CD4-positive, CD25-positive, alpha-beta regulatory T cell (primary cell): ENCODE results near the gene CAMTA1. TPM values are rescaled to one million over a fixed set of nuclear protein-coding genes. Genes with fewer than 3 reads are reported as not detected.

Experiments
- ATAC-seq, 2 donors: fragments of 150-1000 bp; cut with Tn5 transposase; one replicate each; pipeline ENCODE4 v1.10.0; 2021; ENCODE audit warnings: low read depth in 2 of 2, moderate number of reproducible peaks in 2 of 2, moderate library complexity in 1 of 2
- DNase-seq, 3 donors: peaks; one replicate each; pipeline versions ENCODE4 v3.0.0 to v3.0.0-alpha.2; 2012 to 2022; ENCODE audit warnings: mixed read lengths in 1 of 3
- H3K27ac ChIP-seq: one replicate; pipeline ENCODE4 v1.7.0; 2013; ENCODE audit warnings: mild to moderate bottlenecking, low read length; ENCODE audit not compliant: insufficient read depth, poor library complexity, severe bottlenecking
- H3K27me3 ChIP-seq: one replicate; pipeline ENCODE4 v1.7.0; 2013; ENCODE audit warnings: low read length; ENCODE audit not compliant: control insufficient read depth, insufficient read depth
- H3K36me3 ChIP-seq: one replicate; pipeline ENCODE4 v1.7.0; 2013; ENCODE audit warnings: mild to moderate bottlenecking, low read length, moderate library complexity; ENCODE audit not compliant: control insufficient read depth, insufficient read depth
- H3K4me1 ChIP-seq: 2 replicates; pipeline ENCODE4 v1.7.0; 2013; ENCODE audit warnings: mild to moderate bottlenecking, low read length; ENCODE audit not compliant: insufficient read depth, control insufficient read depth, poor library complexity, severe bottlenecking
- H3K4me3 ChIP-seq: one replicate; pipeline ENCODE4 v1.7.0; 2013; ENCODE audit warnings: low read depth, mild to moderate bottlenecking, low read length, moderate library complexity
- H3K9me3 ChIP-seq, 2 experiments: 1 replicate in 1 of 2; 2 replicates in 1 of 2; pipeline ENCODE4 v1.7.0; 2013; ENCODE audit warnings: low read length in 2 of 2, mild to moderate bottlenecking in 1 of 2, moderate library complexity in 1 of 2; ENCODE audit not compliant: control insufficient read depth in 2 of 2
- H3K27ac Mint-ChIP-seq, 3 donors: one replicate each; pipeline ENCODE4 v1.8.0; 2020 to 2022; ENCODE audit warnings: mild to moderate bottlenecking in 3 of 3, mixed read lengths in 3 of 3, moderate library complexity in 2 of 3
- H3K27me3 Mint-ChIP-seq: one replicate; pipeline ENCODE4 v1.8.0; 2022; ENCODE audit warnings: mild to moderate bottlenecking, mixed read lengths
- H3K36me3 Mint-ChIP-seq: one replicate; pipeline ENCODE4 v1.8.0; 2020; ENCODE audit warnings: mixed read lengths
- H3K4me1 Mint-ChIP-seq, 4 donors: one replicate each; pipeline ENCODE4 v1.8.0; 2020 to 2022; ENCODE audit warnings: mixed read lengths in 4 of 4, mild to moderate bottlenecking in 1 of 4
- H3K4me3 Mint-ChIP-seq, 4 donors: one replicate each; pipeline ENCODE4 v1.8.0; 2020 to 2022; ENCODE audit warnings: mild to moderate bottlenecking in 4 of 4, mixed read lengths in 4 of 4, moderate library complexity in 3 of 4
- H3K9me3 Mint-ChIP-seq, 7 donors: one replicate each; pipeline ENCODE4 v1.8.0; 2020 to 2022; ENCODE audit warnings: mixed read lengths in 7 of 7, mild to moderate bottlenecking in 3 of 7, moderate library complexity in 2 of 7
- polyA plus RNA-seq, 4 donors: library from polyadenylated mRNA; unstranded; fragments of 300-500 nt; fragmentation: Illumina TruSeq; gene quantifications; one replicate each; pipeline ENCODE4 v1.2.3, GENCODE V29; 2021
- total RNA-seq: library from RNA; stranded (reverse); gene quantifications from one replicate; pipeline ENCODE4 v1.2.3, GENCODE V29; 2022

The CAMTA1 gene
- total and polyA plus RNA-seq, 5 donors from 2014 or later: 48.8 to 112 (median 80.0) TPM

DNA sequence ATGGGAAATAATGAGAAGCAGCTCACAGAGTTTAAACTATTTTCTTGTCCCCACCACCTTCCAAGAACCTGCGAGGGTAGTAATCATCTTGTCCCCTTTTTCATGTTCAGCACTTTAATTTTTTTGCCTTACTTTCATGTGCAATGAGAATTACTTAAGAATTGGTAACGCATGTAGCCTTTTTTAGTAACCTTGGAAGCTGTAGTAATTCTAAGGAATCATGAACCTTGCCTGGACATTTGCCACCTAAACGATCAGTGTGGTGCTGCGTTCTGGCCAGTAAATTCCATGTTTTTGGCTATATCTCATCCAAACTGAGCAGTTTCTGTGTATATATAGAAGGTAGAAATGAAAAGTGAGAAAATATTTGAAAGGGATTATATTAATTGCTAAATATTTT lies 981.9 kb downstream of the CAMTA1 start:
- peaks cover 22% of the 10 kb centered on the region for H3K27me3 Mint-ChIP-seq
- H3K36me3 Mint-ChIP-seq: peaks cover 2% of the 10 kb centered on the region
- H3K27ac Mint-ChIP-seq: no peak overlapping the region
- no peak overlapping the region for H3K4me3 ChIP-seq
- no peak overlapping the region for H3K27ac ChIP-seq
- H3K4me1 Mint-ChIP-seq: peaks cover 6 to 13% (median 8%) of the 10 kb centered on the region in 4 donors
- H3K9me3 ChIP-seq: no peaks in the 10 kb centered on the region
- no peak for ATAC-seq
- H3K9me3 Mint-ChIP-seq: no peaks in the 10 kb centered on the region
- H3K36me3 ChIP-seq: no peaks in the 10 kb centered on the region
- H3K27me3 ChIP-seq: peaks cover 12% of the 10 kb centered on the region
- H3K4me1 ChIP-seq: peaks cover 13% of the 10 kb centered on the region
- H3K4me3 Mint-ChIP-seq: no peak overlapping the region
- no peak for DNase-seq

- Histone ChIP-seq H3K36me3 (peaks cover 2% of the 10 kb centered on the region), H3K9me3 (no peaks in the 10 kb centered on the region), H3K27ac (no peak overlapping the region), H3K4me3 (no peak overlapping the region), H3K27me3 (peaks cover 8% of the 10 kb centered on the region), H3K4me1 (peaks cover 18% of the 10 kb centered on the region)
- H3K9me3 Mint-ChIP-seq: no peaks in the 10 kb centered on the region
- DNase-seq (no peak), ATAC-seq (no peak)
- H3K36me3 Mint-ChIP-seq: peaks cover 9% of the 10 kb centered on the region
- no peak overlapping the region for H3K27ac Mint-ChIP-seq
- peaks cover 16 to 27% (median 21%) of the 10 kb centered on the region in 4 donors for H3K4me1 Mint-ChIP-seq
- peak overlapping the region in 1 of 4 donors; percentile 68 for H3K4me3 Mint-ChIP-seq
- H3K27me3 Mint-ChIP-seq: peaks cover 17% of the 10 kb centered on the region
Measured at GRCh38 chr1:7768583-7768982, 983.3 kb downstream of the CAMTA1 start.

GRCh38 chr1:7769673-7770412 lies 984.6 kb downstream of the CAMTA1 start:
- H3K36me3 Mint-ChIP-seq: peaks cover 19% of the 10 kb centered on the region
- H3K4me1 Mint-ChIP-seq: peaks cover 17 to 39% (median 29%) of the 10 kb centered on the region in 4 donors
- peaks cover 14% of the 10 kb centered on the region for H3K27me3 Mint-ChIP-seq
- no peak for ATAC-seq
- Histone ChIP-seq H3K36me3 (peaks cover 11% of the 10 kb centered on the region), H3K27ac (no peak overlapping the region), H3K4me3 (no peak overlapping the region), H3K4me1 (peaks cover 18% of the 10 kb centered on the region), H3K9me3 (no peaks in the 10 kb centered on the region), H3K27me3 (peaks cover 8% of the 10 kb centered on the region)
- H3K27ac Mint-ChIP-seq: no peak overlapping the region
- H3K9me3 Mint-ChIP-seq: no peaks in the 10 kb centered on the region
- no peak for DNase-seq
- peak overlapping the region; percentile 33 to 94 (median 91) for H3K4me3 Mint-ChIP-seq

- ATAC-seq (peak; percentile 22 to 36), DNase-seq (no peak)
- Histone ChIP-seq H3K36me3 (peaks cover 11% of the 10 kb centered on the region), H3K27me3 (peaks cover 8% of the 10 kb centered on the region), H3K9me3 (no peaks in the 10 kb centered on the region), H3K4me1 (peaks cover 18% of the 10 kb centered on the region), H3K27ac (peak overlapping the region; percentile 25), H3K4me3 (peak overlapping the region; percentile 79)
- H3K27me3 Mint-ChIP-seq: peaks cover 11% of the 10 kb centered on the region
- H3K9me3 Mint-ChIP-seq: no peaks in the 10 kb centered on the region
- H3K4me3 Mint-ChIP-seq: peak overlapping the region; percentile 89 to 94 (median 91)
- H3K36me3 Mint-ChIP-seq: peaks cover 21% of the 10 kb centered on the region
- H3K27ac Mint-ChIP-seq: peak overlapping the region; percentile 56 to 89 (median 87)
- peaks cover 20 to 42% (median 34%) of the 10 kb centered on the region in 4 donors for H3K4me1 Mint-ChIP-seq
Measured at GRCh38 chr1:7770669-7770996, 985.4 kb downstream of the CAMTA1 start.

GRCh38 chr1:7770997-7771822 lies 986.0 kb downstream of the CAMTA1 start, which contains the start of gene VAMP3:
VAMP3 (plus strand) TSS chr1:7771296; CDS start chr1:7771384, 88 bp downstream.
- Mint-ChIP-seq H3K27ac (peak within 1 kb of the TSS; percentile 56 to 89 (median 87)), H3K9me3 (no peaks in the 10 kb centered on the region), H3K27me3 (peaks cover 8% of the 10 kb centered on the region), H3K36me3 (peaks cover 24% of the 10 kb centered on the region), H3K4me3 (peak within 1 kb of the TSS; percentile 90 to 95 (median 92)), H3K4me1 (peaks cover 26 to 48% (median 38%) of the 10 kb centered on the region in 4 donors)
- Histone ChIP-seq H3K9me3 (no peaks in the 10 kb centered on the region), H3K36me3 (peaks cover 11% of the 10 kb centered on the region), H3K4me3 (peak within 1 kb of the TSS; percentile 83), H3K27ac (peak within 1 kb of the TSS; percentile 77), H3K4me1 (peaks cover 18% of the 10 kb centered on the region), H3K27me3 (peaks cover 8% of the 10 kb centered on the region)
- peak; percentile 78 to 81 (median 79) for DNase-seq
- ATAC-seq: peak; percentile 92 to 93

- peaks cover 30 to 50% (median 42%) of the 10 kb centered on the region in 4 donors for H3K4me1 Mint-ChIP-seq
- no peak for ATAC-seq
Measured at GRCh38 chr1:7771823-7772299, 986.6 kb downstream of the CAMTA1 start.

DNA sequence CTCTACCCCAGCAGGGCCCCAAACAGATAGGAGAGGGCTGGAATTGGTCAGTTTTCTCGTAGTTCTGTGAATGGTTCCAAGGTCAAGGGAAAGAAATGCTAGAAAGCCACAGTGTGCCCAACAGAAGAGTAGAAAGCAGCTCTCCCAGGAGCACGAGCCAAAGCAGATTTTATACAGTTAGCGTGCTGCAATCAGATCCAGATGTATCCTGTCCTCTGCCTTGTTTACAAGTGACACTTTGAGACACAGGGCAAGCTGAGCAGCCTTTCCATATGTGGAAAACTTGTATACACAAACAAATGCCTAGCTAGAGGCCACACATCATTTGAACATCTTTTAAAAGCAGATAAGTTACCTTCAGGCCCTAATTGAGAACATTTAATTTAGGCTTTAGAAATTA lies 992.3 kb downstream of the CAMTA1 start:
- Histone ChIP-seq H3K36me3 (peaks cover 39% of the 10 kb centered on the region), H3K9me3 (no peaks in the 10 kb centered on the region), H3K27ac (no peak overlapping the region), H3K27me3 (no peaks in the 10 kb centered on the region), H3K4me1 (peaks cover 11% of the 10 kb centered on the region), H3K4me3 (no peak overlapping the region)
- no peak for ATAC-seq
- H3K27ac Mint-ChIP-seq: no peak overlapping the region
- no peak for DNase-seq
- peaks cover 20% of the 10 kb centered on the region for H3K36me3 Mint-ChIP-seq
- H3K4me3 Mint-ChIP-seq: peak overlapping the region in 1 of 4 donors; percentile 44
- no peaks in the 10 kb centered on the region for H3K9me3 Mint-ChIP-seq
- H3K27me3 Mint-ChIP-seq: no peaks in the 10 kb centered on the region
- peaks cover 20 to 47% (median 39%) of the 10 kb centered on the region in 4 donors for H3K4me1 Mint-ChIP-seq

More at GRCh38 chr1:7771823-7772299, 986.6 kb downstream of the CAMTA1 start:
- DNase-seq: peak in 1 of 3 donors; percentile 41
- Histone ChIP-seq H3K4me1 (peaks cover 18% of the 10 kb centered on the region), H3K36me3 (peaks cover 16% of the 10 kb centered on the region), H3K27ac (peak overlapping the region; percentile 77), H3K4me3 (peak overlapping the region; percentile 83), H3K27me3 (peaks cover 8% of the 10 kb centered on the region), H3K9me3 (no peaks in the 10 kb centered on the region)
- Mint-ChIP-seq H3K27ac (peak overlapping the region; percentile 52 to 89 (median 86)), H3K36me3 (peaks cover 24% of the 10 kb centered on the region), H3K9me3 (no peaks in the 10 kb centered on the region), H3K4me3 (peak overlapping the region; percentile 90 to 95 (median 92)), H3K27me3 (peaks cover 8% of the 10 kb centered on the region)
